ENCODE results near the gene SP8.

Gene SP8

DNA sequence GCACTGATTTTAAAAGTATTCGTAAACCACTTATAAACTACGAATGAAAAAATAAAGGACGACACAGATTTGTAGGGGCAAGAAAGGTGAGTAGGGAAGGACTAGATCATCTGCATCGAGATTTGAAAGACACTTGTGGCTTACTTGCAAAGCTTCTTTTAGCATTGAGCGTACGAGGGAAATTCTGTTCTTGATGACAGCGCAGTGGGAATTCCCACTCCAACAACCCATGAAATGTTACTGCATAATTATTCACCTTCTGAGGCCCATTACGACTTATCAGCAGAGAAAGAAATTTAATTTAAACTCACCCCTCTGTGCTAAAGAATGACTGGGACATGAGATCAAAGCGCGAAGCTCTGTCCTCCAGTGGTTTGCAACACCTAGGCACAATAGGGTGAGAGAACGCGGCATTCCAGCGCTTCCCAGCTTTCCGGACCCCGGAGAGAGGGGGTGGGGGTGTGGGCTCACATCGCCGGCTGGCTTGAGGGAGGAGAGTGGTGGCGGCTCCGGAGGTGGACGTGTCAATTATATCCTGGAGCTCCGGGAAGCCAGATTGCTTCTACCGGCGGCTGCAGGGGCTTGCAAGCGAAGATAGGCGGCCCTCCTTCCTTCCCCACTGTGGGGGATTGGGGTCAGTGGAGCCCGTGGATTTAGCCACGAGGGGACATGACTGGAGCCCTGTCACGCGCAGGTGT lies 10.3 kb downstream of the SP8 start:
- no peak for DNase-seq

DNA sequence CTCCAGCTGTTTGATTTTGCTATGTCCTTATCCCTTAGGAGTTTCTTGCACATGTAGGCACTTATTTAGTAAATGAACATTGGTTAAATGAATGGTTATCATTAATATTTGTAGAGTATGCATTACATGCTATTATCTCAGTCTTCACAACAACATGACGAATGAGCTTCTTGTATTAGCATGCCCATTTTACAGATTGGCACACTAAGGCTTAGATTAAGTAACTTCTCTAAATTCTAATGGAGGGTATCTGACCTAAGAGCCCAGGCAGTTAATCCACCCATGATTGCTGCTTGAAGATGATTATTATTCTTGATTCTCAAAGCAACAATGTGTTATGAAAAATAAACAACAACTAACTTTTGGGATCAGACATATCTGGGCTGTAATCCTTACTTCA lies 32.7 kb downstream of the SP8 start:
- DNase-seq = no peak

DNA sequence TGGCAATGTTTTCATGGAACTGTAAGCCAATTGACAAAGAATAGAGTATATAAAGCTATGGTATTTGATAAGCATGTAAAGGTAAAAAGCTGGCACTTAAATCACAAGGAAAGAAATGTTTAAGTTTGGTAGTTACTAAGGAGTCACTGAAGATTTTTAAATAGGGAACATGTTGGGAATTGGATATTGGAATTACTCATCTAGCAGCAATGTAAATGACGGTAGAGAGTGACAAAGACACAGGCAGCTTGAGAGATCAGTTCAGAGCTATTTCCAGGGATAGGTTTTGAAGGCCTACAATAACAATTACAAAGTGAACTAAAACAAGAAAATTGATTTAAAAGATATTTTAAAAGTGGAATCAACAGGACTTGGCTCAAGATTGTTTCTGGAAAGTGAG lies 36.8 kb downstream of the SP8 start:
- DNase-seq = no peak

- DNase-seq = no peak
These were observed 37.8 kb downstream of the SP8 start for GRCh38 chr7:20748853-20749252.

DNA sequence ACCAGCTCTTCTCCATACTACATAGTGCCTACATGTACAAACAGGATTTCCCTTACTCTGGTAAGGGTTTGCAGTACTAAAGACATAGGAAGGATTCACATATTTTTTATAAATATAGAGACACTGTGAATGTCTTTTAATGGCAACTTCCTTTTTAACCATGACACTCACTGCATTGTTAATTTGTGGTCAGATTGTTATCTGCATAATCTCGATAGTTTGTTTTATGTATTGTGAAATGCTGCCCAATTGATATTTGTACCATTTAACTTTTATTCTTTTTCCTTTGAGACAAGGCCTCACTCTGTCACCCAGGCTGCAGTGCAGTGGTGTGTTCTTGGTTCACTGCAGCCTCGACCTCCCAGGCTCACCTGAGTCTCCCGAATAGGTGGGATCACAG lies 39.7 kb downstream of the SP8 start:
- no peak for DNase-seq

GRCh38 chr7:20745702-20746101 lies 41.0 kb downstream of the SP8 start:
- DNase-seq = no peak

- DNase-seq = no peak
These were observed 41.7 kb downstream of the SP8 start for GRCh38 chr7:20744954-20745446.

- no peak for DNase-seq
These were observed 43.8 kb downstream of the SP8 start for GRCh38 chr7:20742913-20743312.

DNA sequence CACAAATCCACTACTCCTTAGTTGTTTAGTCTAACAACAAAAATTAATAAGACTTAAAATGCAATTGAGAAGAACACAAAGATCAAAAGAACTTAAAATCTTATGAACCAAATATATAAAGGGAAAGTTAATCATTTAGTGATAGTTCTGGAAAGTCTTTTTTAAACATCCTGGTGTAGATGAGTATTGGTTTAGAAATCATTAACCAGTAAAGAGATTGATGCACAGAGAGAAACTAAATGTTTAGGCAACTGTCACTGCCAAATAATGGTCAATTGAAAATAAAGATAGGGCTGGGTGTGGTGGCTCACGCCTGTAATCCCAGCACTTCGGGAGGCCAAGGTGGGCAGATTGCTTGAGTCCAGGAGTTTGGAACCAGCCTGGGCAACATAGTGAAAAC lies 44.9 kb downstream of the SP8 start:
- DNase-seq = no peak

DNA sequence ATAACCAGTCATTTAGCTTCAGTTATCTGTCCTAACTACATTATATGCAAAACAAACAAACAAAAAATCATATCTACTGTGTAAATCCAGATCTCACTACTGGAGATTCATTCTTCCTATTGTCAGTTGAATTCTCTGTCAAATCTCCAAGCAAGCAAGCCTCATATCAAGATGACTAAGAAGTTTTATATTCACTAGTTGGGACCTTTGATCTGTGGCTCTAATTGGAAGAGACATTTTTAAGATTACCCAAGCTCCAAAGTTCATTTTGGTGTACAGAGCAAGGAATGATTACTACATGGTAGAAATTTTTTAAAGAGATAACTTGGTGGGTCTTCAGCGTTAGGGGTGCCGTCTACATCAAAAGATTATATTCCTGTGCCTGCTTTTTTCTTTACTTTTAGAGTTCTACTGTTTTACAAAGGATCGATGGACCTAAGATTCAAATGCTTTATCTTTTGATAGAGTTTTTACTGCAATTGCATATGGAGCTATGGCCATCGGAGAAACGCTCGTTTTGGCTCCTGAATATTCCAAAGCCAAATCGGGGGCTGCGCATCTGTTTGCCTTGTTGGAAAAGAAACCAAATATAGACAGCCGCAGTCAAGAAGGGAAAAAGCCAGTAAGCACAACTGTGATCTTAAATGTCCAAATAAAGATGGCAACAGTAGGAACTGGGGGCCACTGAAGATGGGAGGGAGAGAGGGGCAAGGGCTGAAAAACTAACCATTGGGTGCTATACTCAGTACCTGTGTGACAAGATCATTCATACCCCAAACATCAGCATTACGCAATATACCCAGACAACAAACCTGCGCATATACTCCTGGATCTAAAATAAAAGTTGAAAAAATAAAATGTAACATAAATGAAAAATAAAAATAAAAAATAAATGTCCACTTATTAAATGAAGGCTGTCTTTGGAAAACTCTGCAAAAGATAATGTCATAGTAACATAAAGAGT lies 47.9 kb downstream of the SP8 start:
- no peak for DNase-seq

GRCh38 chr7:20737840-20738448 lies 48.7 kb downstream of the SP8 start:
- DNase-seq = no peak

DNA sequence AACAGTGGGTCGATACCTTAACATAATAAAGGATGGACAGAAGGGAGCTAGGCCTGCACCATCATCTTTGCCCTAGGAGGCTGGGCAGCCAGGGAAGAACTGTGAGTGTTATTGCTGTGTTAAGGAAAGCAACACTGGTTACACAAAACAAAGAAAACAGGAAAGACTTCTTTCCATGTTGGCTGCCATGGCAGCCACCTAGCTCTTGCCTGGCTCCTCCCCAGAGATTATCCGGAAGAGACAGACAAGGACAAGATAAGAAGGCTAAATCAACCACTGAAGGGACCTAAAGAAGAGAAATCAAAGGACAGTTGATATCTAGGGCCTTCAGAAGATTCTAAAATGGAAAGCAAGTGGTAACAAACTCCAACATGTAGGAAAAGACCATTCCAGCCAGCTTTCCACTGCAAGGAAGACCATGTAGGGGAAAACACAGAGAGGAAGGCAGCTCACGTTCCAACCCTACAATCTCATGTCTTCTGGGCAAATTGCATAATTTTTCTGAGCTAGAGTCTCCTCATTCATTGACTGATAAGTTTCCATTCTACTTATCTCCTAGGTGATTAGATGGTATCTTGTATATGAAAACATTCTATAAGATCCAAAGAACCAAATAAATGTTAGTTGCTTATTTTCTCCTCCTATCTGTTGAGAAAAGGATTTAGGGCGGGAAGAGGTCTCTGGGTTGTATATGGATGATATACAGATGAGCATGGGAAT lies 51.2 kb downstream of the SP8 start:
- DNase-seq = no peak

Measured in nucleus accumbens (tissue), 56 donors.